BJ (cell line): Measurements from ENCODE around the gene PINLYP. TPM values are rescaled to one million over a fixed set of nuclear protein-coding genes. Genes with fewer than 3 reads are reported as not detected.
A peak's percentile ranks its signal among the peaks of the same experiment; 100 is the strongest.

Experiments used
- CTCF ChIA-PET: fragments of 350-600 bp; formaldehyde crosslinking; extraction: SDS; loops from one replicate; lab custom pipeline; 2021; ENCODE audit warnings: antibody characterized with exemption, inconsistent platforms; lab: Yijun Ruan, JAX
- POLR2A ChIA-PET: fragments of 300-600 bp; sonication (Branson Sonifier 250); formaldehyde crosslinking; extraction: SDS; loops from one replicate; lab custom pipeline; 2021; ENCODE audit warnings: antibody characterized with exemption; lab: Charles Lee
- DNase-seq: peaks from one replicate; pipeline ENCODE4 v3.0.0-alpha.2; 2011; ENCODE audit warnings: low read depth
- H3K27me3 ChIP-seq: 2 replicates; pipeline ENCODE4 v1.6.0; 2011; ENCODE audit warnings: low read length; ENCODE audit not compliant: control insufficient read depth, insufficient read depth
- H3K36me3 ChIP-seq: 2 replicates; pipeline ENCODE4 v1.5.1; 2011; ENCODE audit warnings: low read length; ENCODE audit not compliant: control insufficient read depth, insufficient read depth
- H3K4me3 ChIP-seq: 2 replicates; pipeline ENCODE4 v1.5.1; 2011; ENCODE audit warnings: low read depth, mild to moderate bottlenecking, control low read depth, low read length
- polyA plus RNA-seq: library from polyadenylated mRNA; depleted of rRNA; stranded (reverse); fragments of >200 nt; gene quantifications from 2 replicates; pipeline ENCODE4 v1.2.3, GENCODE V29; 2011
- TF ChIP-seq, protein P1 (sequence below): IDR thresholded peaks from 2 replicates; pipeline ENCODE4 v1.5.1; 2011; ENCODE audit warnings: low read depth, mild to moderate bottlenecking, control low read depth, inconsistent platforms, low read length, moderate library complexity; ENCODE audit not compliant: insufficient read depth

Gene PINLYP
- polyA plus RNA-seq, 1 experiment, result 2.2 TPM

GRCh38 chr19:43616306-43616705 lies 40.7 kb downstream of the PINLYP start:
- Histone ChIP-seq H3K27me3 (no peaks in the 10 kb centered on the region), H3K4me3 (no peak overlapping the region), H3K36me3 (peaks cover 6% of the 10 kb centered on the region)
- ChIA-PET CTCF (interaction anchor here (1.3 kb wide), 1 partner anchor 10 kb away, joined by 5 read pairs; no protein-coding TSS in a partner anchor), POLR2A (no interaction called here)
- TF ChIP-seq, protein P1, sequence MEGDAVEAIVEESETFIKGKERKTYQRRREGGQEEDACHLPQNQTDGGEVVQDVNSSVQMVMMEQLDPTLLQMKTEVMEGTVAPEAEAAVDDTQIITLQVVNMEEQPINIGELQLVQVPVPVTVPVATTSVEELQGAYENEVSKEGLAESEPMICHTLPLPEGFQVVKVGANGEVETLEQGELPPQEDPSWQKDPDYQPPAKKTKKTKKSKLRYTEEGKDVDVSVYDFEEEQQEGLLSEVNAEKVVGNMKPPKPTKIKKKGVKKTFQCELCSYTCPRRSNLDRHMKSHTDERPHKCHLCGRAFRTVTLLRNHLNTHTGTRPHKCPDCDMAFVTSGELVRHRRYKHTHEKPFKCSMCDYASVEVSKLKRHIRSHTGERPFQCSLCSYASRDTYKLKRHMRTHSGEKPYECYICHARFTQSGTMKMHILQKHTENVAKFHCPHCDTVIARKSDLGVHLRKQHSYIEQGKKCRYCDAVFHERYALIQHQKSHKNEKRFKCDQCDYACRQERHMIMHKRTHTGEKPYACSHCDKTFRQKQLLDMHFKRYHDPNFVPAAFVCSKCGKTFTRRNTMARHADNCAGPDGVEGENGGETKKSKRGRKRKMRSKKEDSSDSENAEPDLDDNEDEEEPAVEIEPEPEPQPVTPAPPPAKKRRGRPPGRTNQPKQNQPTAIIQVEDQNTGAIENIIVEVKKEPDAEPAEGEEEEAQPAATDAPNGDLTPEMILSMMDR, result no peak
- DNase-seq, result no peak

- ChIA-PET POLR2A (no interaction called here), CTCF (interaction anchor here (0.9 kb wide), 1 partner anchor 81 kb away, joined by 3 read pairs; no protein-coding TSS in a partner anchor)
- Histone ChIP-seq H3K36me3 (peaks cover 4% of the 10 kb centered on the region), H3K27me3 (no peaks in the 10 kb centered on the region), H3K4me3 (no peak overlapping the region)
- TF ChIP-seq, protein P1, result no peak
- no peak for DNase-seq
Measured at GRCh38 chr19:43616954-43617353, 41.4 kb downstream of the PINLYP start.

DNA sequence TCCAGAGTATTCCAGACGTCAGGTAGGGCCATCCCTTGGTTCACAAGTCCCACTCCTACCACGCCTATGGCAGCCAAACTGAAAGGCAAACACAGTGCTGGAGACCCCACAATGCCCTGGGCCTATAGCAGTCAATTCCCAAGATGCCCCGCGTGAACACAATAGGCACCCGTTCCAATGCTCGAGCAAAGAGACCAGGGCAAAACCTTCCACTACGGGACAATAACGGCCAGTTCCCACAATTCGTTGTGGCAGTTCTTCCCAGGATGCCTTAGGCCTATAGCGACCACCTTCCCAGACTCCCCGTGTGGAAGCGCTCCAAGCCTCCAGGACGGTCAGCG lies 43.3 kb downstream of the PINLYP start:
- peak overlapping the region; percentile 86 for H3K4me3 ChIP-seq
- DNase-seq, result no peak
- no peaks in the 10 kb centered on the region for H3K27me3 ChIP-seq
- CTCF ChIA-PET, result no interaction called here
- H3K36me3 ChIP-seq, result no peaks in the 10 kb centered on the region
- TF ChIP-seq, protein P1, result no peak
- POLR2A ChIA-PET, result no interaction called here

DNA sequence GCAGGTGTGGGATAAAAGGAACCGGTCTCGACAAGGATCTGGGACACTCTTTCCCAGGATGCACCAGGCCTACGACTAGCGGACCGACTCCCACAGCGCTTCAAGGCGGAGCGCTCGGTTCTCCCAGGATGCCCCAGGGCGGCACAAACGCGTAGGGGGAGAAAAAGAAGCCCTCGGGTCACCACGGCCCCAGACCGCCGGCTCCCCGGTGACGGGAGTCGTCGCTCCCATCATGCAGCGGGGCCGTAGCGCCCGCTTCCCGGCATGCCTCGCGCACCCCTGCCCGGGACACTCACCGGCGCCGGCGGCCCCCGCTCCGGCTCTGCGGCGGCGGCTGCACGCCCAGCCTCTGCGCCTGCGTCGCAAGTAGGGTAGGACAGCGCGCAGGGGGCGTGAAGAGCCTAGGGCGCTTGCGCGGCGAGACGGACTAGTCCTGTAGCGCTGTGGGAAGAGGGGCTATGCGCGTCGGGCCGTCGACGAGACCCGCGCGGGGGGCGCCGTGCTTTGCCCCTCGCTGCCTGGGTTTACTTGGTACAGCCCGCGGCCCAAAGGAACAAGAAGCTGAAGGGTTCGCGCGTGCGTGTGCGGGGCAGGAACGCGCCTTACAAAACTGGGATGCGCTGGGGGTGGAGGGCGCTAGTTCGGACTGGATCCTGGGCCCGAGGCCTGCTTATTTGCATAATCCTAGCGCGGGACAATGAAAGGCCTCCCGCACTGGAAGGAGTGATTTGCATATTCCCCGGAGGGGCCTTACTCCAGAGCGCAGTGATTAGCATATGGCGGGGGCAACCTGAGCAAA lies 43.9 kb downstream of the PINLYP start, which contains the start of gene ZNF428:
ZNF428 (minus strand) TSS at position 368 of the 799 bp plus-strand sequence. CDS start 5,325 bp downstream, outside the sequence.
- ChIA-PET CTCF (no interaction called here), POLR2A (no interaction called here)
- peak; percentile 38 for DNase-seq
- TF ChIP-seq, protein P1, result no peak
- Histone ChIP-seq H3K36me3 (no peaks in the 10 kb centered on the region), H3K27me3 (no peaks in the 10 kb centered on the region), H3K4me3 (peak within 1 kb of the TSS; percentile 86)

GRCh38 chr19:43620061-43621001 lies 44.7 kb downstream of the PINLYP start:
- H3K27me3 ChIP-seq, result no peaks in the 10 kb centered on the region
- ChIA-PET POLR2A (interaction anchor here (0.6 kb wide), 1 partner anchor 9 kb away, joined by 3 read pairs; no protein-coding TSS in a partner anchor), CTCF (no interaction called here)
- TF ChIP-seq, protein P1, result no peak
- DNase-seq, result no peak
- peak overlapping the region; percentile 86 for H3K4me3 ChIP-seq
- no peaks in the 10 kb centered on the region for H3K36me3 ChIP-seq
